B cell (primary cell): ENCODE results near the gene RNF25. TPM values are rescaled to one million over a fixed set of nuclear protein-coding genes. Genes with fewer than 3 reads are reported as not detected.

Experiments used
- ATAC-seq: fragments of 200-7000 bp; cut with Tn5 transposase; one replicate; pipeline ENCODE4 v1.10.0; 2021; ENCODE audit warnings: low read depth, mild to moderate bottlenecking, moderate number of reproducible peaks, moderate library complexity
- CTCF ChIA-PET: fragments of 350-600 bp; sonication (Branson Sonifier 250); formaldehyde crosslinking; loops from one replicate; lab custom pipeline; 2021; ENCODE audit warnings: antibody characterized with exemption, inconsistent platforms; lab: Charles Lee
- POLR2A ChIA-PET: fragments of 350-600 bp; sonication (Branson Sonifier 250); formaldehyde crosslinking; loops from one replicate; lab custom pipeline; 2021; ENCODE audit warnings: antibody characterized with exemption; lab: Charles Lee
- DNase-seq: peaks from one replicate; pipeline ENCODE4 v3.0.0; 2013
- H2AFZ ChIP-seq: 2 replicates; pipeline ENCODE4 v1.6.1; 2012; ENCODE audit warnings: mild to moderate bottlenecking, low read depth, low read length; ENCODE audit not compliant: insufficient read depth, poor library complexity, severe bottlenecking
- H3K27ac ChIP-seq, 2 donors: 1 replicate in 1 of 2; 2 replicates in 1 of 2; pipeline ENCODE4 v1.5.1; 2012 to 2013; ENCODE audit warnings: low read length in 2 of 2, mild to moderate bottlenecking in 2 of 2, moderate library complexity in 1 of 2
- H3K27me3 ChIP-seq, 4 experiments: fragments of 200-600 bp in 1 of 4; sonication (generic) in 1 of 4; replicated peaks in 1 of 4; 1 replicate in 2 of 4; 2 replicates in 2 of 4; pipeline versions ENCODE4 v1.6.1 to v1.7.0; 2013 to 2016; ENCODE audit warnings: low read length in 3 of 4, mild to moderate bottlenecking in 2 of 4, mixed read lengths in 1 of 4, moderate library complexity in 1 of 4; ENCODE audit not compliant: insufficient read depth in 4 of 4, control insufficient read depth in 3 of 4; ENCODE audit errors: control extremely low read depth in 1 of 4
- H3K36me3 ChIP-seq, 2 experiments: replicated peaks in 1 of 2; 1 replicate in 1 of 2; 2 replicates in 1 of 2; pipeline versions ENCODE4 v1.6.1 to v1.7.1; 2013; ENCODE audit warnings: low read length in 1 of 2; ENCODE audit not compliant: insufficient read depth in 2 of 2, control insufficient read depth in 1 of 2; ENCODE audit errors: control extremely low read depth in 1 of 2, extremely low read depth in 1 of 2
- H3K4me1 ChIP-seq, 2 donors: fragments of 200-600 bp in 1 of 2; sonication (generic) in 1 of 2; 1 replicate in 1 of 2; 2 replicates in 1 of 2; pipeline versions ENCODE4 v1.5.1 to v1.6.1; 2013 to 2017; ENCODE audit warnings: low read length in 2 of 2; ENCODE audit not compliant: control insufficient read depth in 2 of 2, insufficient read depth in 2 of 2
- H3K4me2 ChIP-seq: replicated peaks from 2 replicates; pipeline ENCODE3; 2012; ENCODE audit warnings: mild to moderate bottlenecking, low read depth, low read length; ENCODE audit not compliant: poor library complexity, severe bottlenecking
- H3K4me3 ChIP-seq, 5 experiments: fragments of 200-600 bp in 1 of 5; sonication (generic) in 1 of 5; 1 replicate in 3 of 5; 2 replicates in 2 of 5; pipeline versions ENCODE4 v1.5.1 to v1.7.0; 2011 to 2016; ENCODE audit warnings: low read length in 4 of 5, mild to moderate bottlenecking in 4 of 5, low read depth in 2 of 5, control low read depth in 1 of 5, moderate library complexity in 1 of 5; ENCODE audit not compliant: insufficient read depth in 1 of 5; ENCODE audit errors: control extremely low read depth in 1 of 5, extremely low read depth in 1 of 5
- H3K79me2 ChIP-seq: fragments of 200-600 bp; sonication (generic); one replicate; pipeline ENCODE4 v1.6.0; 2016; ENCODE audit warnings: low read length; ENCODE audit not compliant: control insufficient read depth, insufficient read depth
- H3K9ac ChIP-seq: fragments of 200-600 bp; sonication (generic); 2 replicates; pipeline ENCODE4 v1.6.1; 2017; ENCODE audit warnings: mild to moderate bottlenecking, low read length, moderate library complexity
- H3K9me3 ChIP-seq, 3 donors: one replicate each; pipeline versions ENCODE4 v1.6.1 to v1.7.1; 2013; ENCODE audit warnings: low read length in 2 of 3; ENCODE audit not compliant: control insufficient read depth in 2 of 3, insufficient read depth in 1 of 3; ENCODE audit errors: control extremely low read depth in 1 of 3
- H4K20me1 ChIP-seq: 2 replicates; pipeline ENCODE4 v1.6.0; 2012; ENCODE audit warnings: mild to moderate bottlenecking, low read length; ENCODE audit not compliant: insufficient read depth, control insufficient read depth, poor library complexity, severe bottlenecking
- H3K27ac Mint-ChIP-seq: one replicate; pipeline ENCODE4 v1.8.0; 2021; ENCODE audit warnings: mixed read lengths
- H3K27me3 Mint-ChIP-seq: one replicate; pipeline ENCODE4 v1.8.0; 2021; ENCODE audit warnings: mixed read lengths
- H3K4me1 Mint-ChIP-seq: one replicate; pipeline ENCODE4 v1.8.0; 2021; ENCODE audit warnings: mixed read lengths
- H3K4me3 Mint-ChIP-seq: one replicate; pipeline ENCODE4 v1.8.0; 2021; ENCODE audit warnings: mixed read lengths
- H3K9me3 Mint-ChIP-seq: one replicate; pipeline ENCODE4 v1.8.0; 2022; ENCODE audit warnings: mixed read lengths; ENCODE audit not compliant: insufficient read depth
- CTCF ChIP-seq: fragments of 200-600 bp; IDR thresholded peaks from one replicate; pipeline ENCODE4 v1.8.0; 2022; ENCODE audit warnings: antibody characterized with exemption, mild to moderate bottlenecking
- EZH2 ChIP-seq: IDR thresholded peaks from 2 replicates; pipeline ENCODE4 v1.6.1; 2012; ENCODE audit warnings: borderline replicate concordance, low read depth, mild to moderate bottlenecking, moderate library complexity, low read length; ENCODE audit not compliant: insufficient read depth, poor library complexity, severe bottlenecking
- WGBS: methylation state at CpG from one replicate; pipeline ENCODE4 v1.1.5; 2013; ENCODE audit warnings: missing lambda C conversion rate; ENCODE audit not compliant: insufficient coverage; 5-methylcytosine and 5-hydroxymethylcytosine counted together
- intact Hi-C: fragments of 100-400 bp; cut with micrococcal nuclease; formaldehyde crosslinking; loops from one replicate; pipeline ENCODE4 v1.10.0; 2022
- polyA plus RNA-seq: library from polyadenylated mRNA; depleted of rRNA; stranded (reverse); fragments of >200 nt; gene quantifications from 2 replicates; pipeline ENCODE4 v1.2.3, GENCODE V29; 2012
- total RNA-seq, 2 donors: library from RNA; stranded (reverse); fragments of 120-200 nt in 1 of 2; gene quantifications; 1 replicate in 1 of 2; 2 replicates in 1 of 2; pipeline versions ENCODE4 v1.2.3 to v1.2.4, GENCODE V29; 2013 to 2022

Gene RNF25
- total and polyA plus RNA-seq, 2 donors (not counting 1 experiment from before 2014, with no cell fraction given): 31.7 to 35.6 TPM

GRCh38 chr2:218642786-218643185, 29.0 kb downstream of the RNF25 start:
- H3K27me3 ChIP-seq: no peaks in the 10 kb centered on the region
- Mint-ChIP-seq H3K27ac (no peak overlapping the region), H3K4me1 (peaks cover 3% of the 10 kb centered on the region), H3K4me3 (no peak overlapping the region), H3K27me3 (no peaks in the 10 kb centered on the region), H3K9me3 (no peaks in the 10 kb centered on the region)
- no peaks in the 10 kb centered on the region for H3K4me1 ChIP-seq
- no peak overlapping the region for H2AFZ ChIP-seq
- 96% methylated on average over 17 of the region's 17 CpGs for WGBS
- intact Hi-C loops: no loop called here
- no peak overlapping the region for H3K4me2 ChIP-seq
- CTCF ChIA-PET: no interaction called here
- H3K9me3 ChIP-seq: no peaks in the 10 kb centered on the region
- no peak overlapping the region for H3K27ac ChIP-seq
- H3K79me2 ChIP-seq: peaks cover 16% of the 10 kb centered on the region
- POLR2A ChIA-PET: interaction anchor here (0.7 kb wide), 1 partner anchor 17 kb away, joined by 3 read pairs; no protein-coding TSS in a partner anchor
- H3K9ac ChIP-seq: no peak overlapping the region
- DNase-seq (no peak), ATAC-seq (no peak)
- no peak overlapping the region for H3K4me3 ChIP-seq
- TF ChIP-seq CTCF (no peak), EZH2 (no peak)
- peaks cover 4% of the 10 kb centered on the region for H4K20me1 ChIP-seq
- peaks cover 19 to 78% of the 10 kb centered on the region in 2 experiments for H3K36me3 ChIP-seq

DNA sequence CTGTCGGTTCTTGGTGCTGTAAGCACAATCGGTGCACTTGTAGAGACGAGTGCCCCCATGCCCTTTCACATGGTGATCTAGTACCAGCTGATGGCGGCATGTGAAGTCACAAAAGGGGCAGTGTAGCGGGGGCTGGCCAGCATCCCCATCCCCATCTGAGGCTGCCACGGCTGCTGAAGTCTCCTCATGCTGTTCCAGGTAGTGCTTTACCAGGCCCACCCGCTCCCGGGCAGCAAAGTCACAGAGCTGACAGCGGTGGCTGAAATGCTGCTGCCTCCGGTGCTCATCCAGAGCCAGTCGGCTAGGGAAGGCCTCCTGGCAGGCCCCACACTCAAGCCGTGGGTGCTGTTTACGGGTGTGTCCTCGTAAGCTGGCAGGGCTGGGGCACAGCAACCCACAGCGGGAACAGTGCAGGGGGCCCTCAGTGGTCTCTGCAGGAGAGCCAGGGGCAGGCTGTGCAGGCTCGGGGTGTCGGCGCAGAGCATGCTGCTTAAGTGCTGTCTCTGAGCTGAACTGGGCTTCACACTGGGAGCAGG, 29.6 kb downstream of the RNF25 start:
- no peaks in the 10 kb centered on the region for H3K9me3 Mint-ChIP-seq
- ChIA-PET CTCF (no interaction called here), POLR2A (interaction anchor here (0.7 kb wide), 1 partner anchor 18 kb away, joined by 3 read pairs; no protein-coding TSS in a partner anchor)

More for the DNA sequence above, 29.6 kb downstream of the RNF25 start:
- no peaks in the 10 kb centered on the region for H4K20me1 ChIP-seq
- H3K27me3 ChIP-seq: no peaks in the 10 kb centered on the region
- Mint-ChIP-seq H3K27me3 (no peaks in the 10 kb centered on the region), H3K4me3 (no peak overlapping the region), H3K27ac (no peak overlapping the region), H3K4me1 (peaks cover 3% of the 10 kb centered on the region)
- H3K4me3 ChIP-seq: no peak overlapping the region
- no peak overlapping the region for H3K9ac ChIP-seq
- no peak overlapping the region for H2AFZ ChIP-seq
- no peak overlapping the region for H3K4me2 ChIP-seq
- intact Hi-C loops: no loop called here
- WGBS: 99% methylated on average over 18 of the region's 18 CpGs
- H3K79me2 ChIP-seq: peaks cover 11% of the 10 kb centered on the region
- no peaks in the 10 kb centered on the region for H3K9me3 ChIP-seq
- no peak for DNase-seq
- no peaks in the 10 kb centered on the region for H3K4me1 ChIP-seq
- ATAC-seq: no peak
- TF ChIP-seq EZH2 (no peak), CTCF (no peak)
- peaks cover 15 to 79% of the 10 kb centered on the region in 2 experiments for H3K36me3 ChIP-seq
- no peak overlapping the region for H3K27ac ChIP-seq
